SK-N-SH treated with all-trans-retinoic acid at 6 μM for 48 hours (cell line): Measurements from ENCODE around the gene MRTFA.

Experiments used
- ARNTL ChIP-seq: fragments of 450-650 bp; formaldehyde crosslinking; IDR thresholded peaks from 2 replicates; pipeline ENCODE4 v1.5.0; 2020; ENCODE audit warnings: low read depth, mild to moderate bottlenecking, moderate library complexity, borderline replicate concordance
- BACH2 ChIP-seq: fragments of 250-450 bp; sonication (Bioruptor Pico); IDR thresholded peaks from 2 replicates; pipeline ENCODE4 v1.9.0; 2021; ENCODE audit warnings: mild to moderate bottlenecking, borderline replicate concordance
- CREB5 ChIP-seq: fragments of 250-450 bp; sonication (Bioruptor Pico); IDR thresholded peaks from 2 replicates; pipeline ENCODE4 v1.5.1; 2020; ENCODE audit warnings: low read depth, mild to moderate bottlenecking, moderate library complexity
- ISL1 ChIP-seq: fragments of 250-450 bp; sonication (Bioruptor Pico); IDR thresholded peaks from 2 replicates; pipeline ENCODE4 v2.1.2; 2022; ENCODE audit warnings: mild to moderate bottlenecking, moderate library complexity
- OSR1 ChIP-seq: fragments of 250-450 bp; sonication (Bioruptor Pico); IDR thresholded peaks from 2 replicates; pipeline ENCODE4 v1.8.0; 2022; ENCODE audit warnings: moderate library complexity, mild to moderate bottlenecking, inconsistent platforms
- PATZ1 ChIP-seq: fragments of 250-450 bp; sonication (Bioruptor Pico); IDR thresholded peaks from 2 replicates; pipeline ENCODE4 v1.8.0; 2020; ENCODE audit warnings: mild to moderate bottlenecking, moderate library complexity, borderline replicate concordance
- POU6F1 ChIP-seq: fragments of 250-450 bp; sonication (Bioruptor Pico); IDR thresholded peaks from 2 replicates; pipeline ENCODE4 v1.8.0; 2021; ENCODE audit warnings: low read depth, mild to moderate bottlenecking, moderate library complexity, borderline replicate concordance
- RARB ChIP-seq: fragments of 250-450 bp; sonication (Bioruptor Pico); IDR thresholded peaks from 2 replicates; pipeline ENCODE4 v1.8.0; 2021; ENCODE audit warnings: mild to moderate bottlenecking, moderate library complexity
- SNAI2 ChIP-seq: fragments of 250-450 bp; sonication (Bioruptor Pico); IDR thresholded peaks from 2 replicates; pipeline ENCODE4 v1.5.0; 2020; ENCODE audit warnings: mild to moderate bottlenecking, moderate library complexity
- TCF4 ChIP-seq: fragments of 250-450 bp; sonication (Bioruptor Pico); IDR thresholded peaks from 2 replicates; pipeline ENCODE4 v1.8.0; 2021; ENCODE audit warnings: mild to moderate bottlenecking, moderate library complexity, borderline replicate concordance
- ZC3H10 ChIP-seq: fragments of 250-450 bp; sonication (Bioruptor Pico); IDR thresholded peaks from 2 replicates; pipeline ENCODE4 v1.5.1; 2021; ENCODE audit warnings: mild to moderate bottlenecking, moderate library complexity
- ZFP3 ChIP-seq: fragments of 250-450 bp; sonication (Bioruptor Pico); IDR thresholded peaks from 2 replicates; pipeline ENCODE4 v1.5.0; 2020; ENCODE audit warnings: mild to moderate bottlenecking, moderate library complexity
- ZNF565 ChIP-seq: fragments of 450-650 bp; formaldehyde crosslinking; conservative IDR thresholded peaks from 2 replicates; pipeline ENCODE4 v1.5.0; 2020; ENCODE audit warnings: low read depth, mild to moderate bottlenecking, moderate library complexity
- ZNF8 ChIP-seq: fragments of 450-650 bp; formaldehyde crosslinking; IDR thresholded peaks from 2 replicates; pipeline ENCODE4 v1.5.0; 2020; ENCODE audit warnings: mild to moderate bottlenecking, moderate library complexity

GRCh38 chr22:40593460-40594273, 42.9 kb downstream of the MRTFA start:
- TF ChIP-seq ZNF8, result no peak
- TF ChIP-seq OSR1 (CRISPR knock-in tag), result no peak
- no peak for TF ChIP-seq RARB (CRISPR knock-in tag)
- no peak for TF ChIP-seq TCF4 (CRISPR knock-in tag)
- no peak for TF ChIP-seq PATZ1 (CRISPR knock-in tag)
- TF ChIP-seq BACH2 (CRISPR knock-in tag), result no peak
- no peak for TF ChIP-seq CREB5 (CRISPR knock-in tag)
- no peak for TF ChIP-seq ZNF565 (CRISPR knock-in tag)
- no peak for TF ChIP-seq SNAI2 (CRISPR knock-in tag)
- no peak for TF ChIP-seq ZFP3 (CRISPR knock-in tag)
- no peak for TF ChIP-seq ZC3H10 (CRISPR knock-in tag)
- no peak for TF ChIP-seq ARNTL (CRISPR knock-in tag)
- TF ChIP-seq POU6F1, result no peak
- TF ChIP-seq ISL1, result peak; percentile 24; the same call in 1 of the 2 replicates
